CD4-positive, alpha-beta T cell (primary cell): ENCODE measurements around the gene CHI3L1. TPM values are rescaled to one million over a fixed set of nuclear protein-coding genes. Genes with fewer than 3 reads are reported as not detected.

ENCODE experiments used
- ATAC-seq: fragments of 200-7000 bp; cut with Tn5 transposase; one replicate; pipeline ENCODE4 v1.10.0; 2022; ENCODE audit warnings: mild to moderate bottlenecking; ENCODE audit not compliant: poor library complexity
- CTCF ChIA-PET: fragments of 350-600 bp; sonication (Branson Sonifier 250); formaldehyde crosslinking; loops from one replicate; lab custom pipeline; 2021; ENCODE audit warnings: antibody characterized with exemption, inconsistent platforms; lab: Charles Lee
- POLR2A ChIA-PET: fragments of 350-600 bp; sonication (Branson Sonifier 250); formaldehyde crosslinking; loops from one replicate; lab custom pipeline; 2021; ENCODE audit warnings: antibody characterized with exemption, inconsistent platforms; lab: Charles Lee
- DNase-seq, 14 experiments: peaks; one replicate each; pipeline ENCODE4 v3.0.0-alpha.2; 2013 to 2020; ENCODE audit warnings: mixed read lengths in 2 of 14
- H3K27ac ChIP-seq, 2 donors: one replicate each; pipeline versions ENCODE4 v1.5.1 to v1.7.0; 2013; ENCODE audit warnings: low read length in 2 of 2, low read depth in 1 of 2, mild to moderate bottlenecking in 1 of 2
- H3K27me3 ChIP-seq, 2 experiments: 1 replicate in 1 of 2; 2 replicates in 1 of 2; pipeline versions ENCODE4 v1.6.1 to v1.7.0; 2013; ENCODE audit warnings: low read length in 2 of 2, control low read depth in 1 of 2, mild to moderate bottlenecking in 1 of 2, moderate library complexity in 1 of 2; ENCODE audit not compliant: insufficient read depth in 2 of 2, control insufficient read depth in 1 of 2
- H3K36me3 ChIP-seq: one replicate; pipeline ENCODE4 v1.6.1; 2013; ENCODE audit warnings: low read length, control low read depth; ENCODE audit not compliant: insufficient read depth
- H3K4me1 ChIP-seq: one replicate; pipeline ENCODE4 v1.6.1; 2013; ENCODE audit warnings: low read length, control low read depth; ENCODE audit not compliant: insufficient read depth
- H3K4me3 ChIP-seq: one replicate; pipeline ENCODE4 v1.5.1; 2013; ENCODE audit warnings: mild to moderate bottlenecking, low read length, moderate library complexity
- H3K9me3 ChIP-seq, 2 experiments: 1 replicate in 1 of 2; 2 replicates in 1 of 2; pipeline versions ENCODE4 v1.6.1 to v1.7.0; 2013; ENCODE audit warnings: low read length in 2 of 2, mild to moderate bottlenecking in 2 of 2, control low read depth in 1 of 2, moderate library complexity in 1 of 2; ENCODE audit not compliant: control insufficient read depth in 1 of 2, insufficient read depth in 1 of 2
- H3K27ac Mint-ChIP-seq: one replicate; pipeline ENCODE4 v1.8.0; 2020; ENCODE audit warnings: mixed read lengths
- H3K27me3 Mint-ChIP-seq: one replicate; pipeline ENCODE4 v1.8.0; 2021; ENCODE audit warnings: mixed read lengths
- H3K36me3 Mint-ChIP-seq: one replicate; pipeline ENCODE4 v1.8.0; 2021; ENCODE audit warnings: low read depth, mixed read lengths
- H3K4me1 Mint-ChIP-seq: one replicate; pipeline ENCODE4 v1.8.0; 2021; ENCODE audit warnings: low read depth, mixed read lengths
- H3K4me3 Mint-ChIP-seq: one replicate; pipeline ENCODE4 v1.8.0; 2020; ENCODE audit warnings: mild to moderate bottlenecking, mixed read lengths
- H3K9me3 Mint-ChIP-seq: one replicate; pipeline ENCODE4 v1.8.0; 2020; ENCODE audit warnings: mixed read lengths
- intact Hi-C, 2 experiments: fragments of 100-400 bp; cut with DNase I in 1 of 2; cut with micrococcal nuclease in 1 of 2; formaldehyde crosslinking; loops; one replicate each; pipeline versions ENCODE4 v1.15.1 to v1.9.0; 2023 to 2025; cut with DNase I, micrococcal nuclease
- total RNA-seq, 174 experiments: library from RNA in 2 of 174; stranded (reverse) in 2 of 174; gene quantifications; one replicate each; pipeline ENCODE4 v1.2.3 and lab custom pipeline; 2021 to 2026
- TF ChIP-seq, protein P1 (sequence below): fragments of 200-600 bp; IDR thresholded peaks from one replicate; pipeline ENCODE4 v1.8.0; 2022; ENCODE audit warnings: antibody characterized with exemption, mild to moderate bottlenecking

CHI3L1 gene
- total RNA-seq, 2 experiments from 2014 or later, result not detected

DNA sequence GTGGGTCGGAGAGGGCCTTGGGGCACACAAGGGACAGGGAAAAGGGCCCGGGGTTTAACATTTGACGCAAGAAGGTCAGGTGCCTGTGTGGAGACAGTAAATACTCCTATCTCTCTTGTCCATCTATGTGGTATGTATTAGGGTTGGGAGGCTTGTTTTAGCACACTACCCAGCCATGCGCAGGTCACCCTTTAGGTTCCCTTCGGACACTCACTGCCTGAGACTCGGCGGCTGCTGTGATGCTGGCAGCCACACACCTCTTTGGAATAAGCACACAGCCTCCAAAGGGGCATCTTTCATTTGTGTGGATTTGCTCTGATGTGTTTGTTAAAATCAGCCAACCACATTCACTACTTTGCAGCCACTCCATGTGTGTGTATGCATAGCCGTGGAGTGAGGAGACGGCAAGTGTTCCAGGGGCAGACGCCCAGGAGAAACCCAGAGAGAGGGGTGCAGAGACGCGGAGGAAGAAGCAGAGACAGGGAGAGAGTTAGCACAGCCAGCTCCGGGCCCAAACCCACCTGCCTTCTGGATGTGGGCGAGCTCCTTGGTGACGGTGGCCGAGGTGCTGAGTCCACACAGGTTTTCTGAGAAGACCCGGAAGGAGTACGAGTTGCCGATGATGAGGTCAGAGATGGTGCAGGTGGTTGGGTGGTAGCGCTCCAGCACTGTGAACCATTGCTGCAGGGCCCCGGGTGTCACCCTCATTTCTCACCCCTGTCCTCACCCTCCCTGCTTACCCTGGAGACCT is 16.6 kb downstream of the CHI3L1 start:
- CTCF ChIA-PET, result no interaction called here
- no peaks in the 10 kb centered on the region for H3K36me3 ChIP-seq

DNA sequence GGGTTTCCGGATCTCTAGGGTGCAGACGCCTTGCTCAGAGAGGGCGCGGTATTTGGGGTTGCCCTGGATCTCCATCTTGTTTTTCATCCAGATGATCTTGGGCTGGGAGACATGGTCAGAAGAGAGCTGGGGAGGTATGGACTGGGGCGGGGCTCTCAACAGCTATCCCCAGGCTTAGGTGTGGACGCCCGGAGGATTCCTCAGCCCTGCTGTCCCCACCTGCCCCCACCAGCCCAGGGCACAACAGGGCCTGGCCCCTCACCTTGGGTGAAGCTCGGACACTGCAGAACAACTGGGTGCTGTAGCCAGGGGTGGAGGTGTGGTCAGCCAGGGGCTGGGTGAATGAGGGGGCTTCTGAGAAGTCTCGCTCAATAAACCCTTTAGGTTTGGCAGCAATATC is 17.5 kb downstream of the CHI3L1 start:
- CTCF ChIA-PET, result no interaction called here
- H3K27me3 ChIP-seq, result peaks cover 0 to 3% of the 10 kb centered on the region in 2 experiments
- ATAC-seq, result no peak
- no peak overlapping the region for H3K4me3 ChIP-seq
- Mint-ChIP-seq H3K4me3 (no peak overlapping the region), H3K27me3 (no peaks in the 10 kb centered on the region), H3K27ac (no peak overlapping the region), H3K36me3 (no peaks in the 10 kb centered on the region), H3K4me1 (no peaks in the 10 kb centered on the region), H3K9me3 (no peaks in the 10 kb centered on the region)
- POLR2A ChIA-PET, result no interaction called here
- no peaks in the 10 kb centered on the region for H3K36me3 ChIP-seq
- TF ChIP-seq, protein P1, sequence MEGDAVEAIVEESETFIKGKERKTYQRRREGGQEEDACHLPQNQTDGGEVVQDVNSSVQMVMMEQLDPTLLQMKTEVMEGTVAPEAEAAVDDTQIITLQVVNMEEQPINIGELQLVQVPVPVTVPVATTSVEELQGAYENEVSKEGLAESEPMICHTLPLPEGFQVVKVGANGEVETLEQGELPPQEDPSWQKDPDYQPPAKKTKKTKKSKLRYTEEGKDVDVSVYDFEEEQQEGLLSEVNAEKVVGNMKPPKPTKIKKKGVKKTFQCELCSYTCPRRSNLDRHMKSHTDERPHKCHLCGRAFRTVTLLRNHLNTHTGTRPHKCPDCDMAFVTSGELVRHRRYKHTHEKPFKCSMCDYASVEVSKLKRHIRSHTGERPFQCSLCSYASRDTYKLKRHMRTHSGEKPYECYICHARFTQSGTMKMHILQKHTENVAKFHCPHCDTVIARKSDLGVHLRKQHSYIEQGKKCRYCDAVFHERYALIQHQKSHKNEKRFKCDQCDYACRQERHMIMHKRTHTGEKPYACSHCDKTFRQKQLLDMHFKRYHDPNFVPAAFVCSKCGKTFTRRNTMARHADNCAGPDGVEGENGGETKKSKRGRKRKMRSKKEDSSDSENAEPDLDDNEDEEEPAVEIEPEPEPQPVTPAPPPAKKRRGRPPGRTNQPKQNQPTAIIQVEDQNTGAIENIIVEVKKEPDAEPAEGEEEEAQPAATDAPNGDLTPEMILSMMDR, result no peak
- no peak for DNase-seq
- no peaks in the 10 kb centered on the region for H3K4me1 ChIP-seq
- H3K27ac ChIP-seq, result no peak overlapping the region
- H3K9me3 ChIP-seq, result no peaks in the 10 kb centered on the region
- intact Hi-C loops, result no loop called here

More for the DNA sequence above, 16.6 kb downstream of the CHI3L1 start:
- DNase-seq, result no peak
- no peak overlapping the region for H3K27ac Mint-ChIP-seq
- POLR2A ChIA-PET, result no interaction called here
- H3K9me3 Mint-ChIP-seq, result no peaks in the 10 kb centered on the region
- no peaks in the 10 kb centered on the region for H3K9me3 ChIP-seq
- TF ChIP-seq, protein P1, result no peak
- no peak for ATAC-seq
- no peaks in the 10 kb centered on the region for H3K36me3 Mint-ChIP-seq
- H3K4me1 Mint-ChIP-seq, result no peaks in the 10 kb centered on the region
- H3K4me3 ChIP-seq, result no peak overlapping the region
- H3K27me3 Mint-ChIP-seq, result no peaks in the 10 kb centered on the region
- no peaks in the 10 kb centered on the region for H3K4me1 ChIP-seq
- intact Hi-C loops, result loop anchor here in 1 of 2 experiments (2.0 kb wide), 1 partner anchor 131 kb away; no protein-coding TSS in a partner anchor
- no peak overlapping the region for H3K4me3 Mint-ChIP-seq
- no peaks in the 10 kb centered on the region for H3K27me3 ChIP-seq
- no peak overlapping the region for H3K27ac ChIP-seq

DNA sequence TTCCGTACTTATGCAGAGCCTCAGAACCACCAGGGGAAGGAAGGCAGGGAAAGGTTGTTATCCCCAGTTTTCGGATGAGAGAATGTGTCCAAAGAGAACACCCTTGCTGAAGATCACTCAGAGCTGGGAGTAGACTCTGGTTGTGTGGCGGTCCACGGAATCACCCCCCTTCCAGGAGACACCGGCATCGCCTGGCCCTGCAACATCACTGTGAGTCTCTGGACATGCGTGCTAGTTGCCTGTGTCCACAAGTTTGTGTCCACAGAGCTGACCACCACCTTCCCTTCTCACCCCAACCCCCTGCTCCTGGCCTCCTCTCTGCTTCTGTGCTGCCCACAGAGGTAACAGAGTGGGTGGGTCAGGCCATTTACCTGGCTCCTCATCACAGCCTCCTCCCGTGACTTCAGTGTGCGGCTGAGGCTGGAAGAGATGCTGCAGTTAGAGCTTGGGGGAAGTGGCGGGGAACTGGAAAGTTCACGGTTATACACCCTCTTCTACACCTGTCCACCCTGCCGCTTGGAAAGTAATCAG is 18.2 kb downstream of the CHI3L1 start:
- intact Hi-C loops, result no loop called here
- Histone ChIP-seq H3K27ac (no peak overlapping the region), H3K4me1 (no peaks in the 10 kb centered on the region), H3K9me3 (no peaks in the 10 kb centered on the region), H3K4me3 (no peak overlapping the region), H3K36me3 (no peaks in the 10 kb centered on the region), H3K27me3 (peaks cover 0 to 6% of the 10 kb centered on the region in 2 experiments)
- Mint-ChIP-seq H3K4me3 (no peak overlapping the region), H3K36me3 (no peaks in the 10 kb centered on the region), H3K9me3 (no peaks in the 10 kb centered on the region), H3K4me1 (no peaks in the 10 kb centered on the region), H3K27me3 (peaks cover 3% of the 10 kb centered on the region), H3K27ac (no peak overlapping the region)
- CTCF ChIA-PET, result no interaction called here
- POLR2A ChIA-PET, result no interaction called here
- DNase-seq, result no peak
- ATAC-seq, result no peak
- TF ChIP-seq, protein P1, result no peak
